Measurements from ENCODE around the gene DRAP1. TPM values are rescaled to one million over a fixed set of nuclear protein-coding genes. Genes with fewer than 3 reads are reported as not detected.

The DRAP1 gene
- total RNA-seq, 4 donors from 2014 or later: 96.7 to 146 (median 110) TPM

DNA sequence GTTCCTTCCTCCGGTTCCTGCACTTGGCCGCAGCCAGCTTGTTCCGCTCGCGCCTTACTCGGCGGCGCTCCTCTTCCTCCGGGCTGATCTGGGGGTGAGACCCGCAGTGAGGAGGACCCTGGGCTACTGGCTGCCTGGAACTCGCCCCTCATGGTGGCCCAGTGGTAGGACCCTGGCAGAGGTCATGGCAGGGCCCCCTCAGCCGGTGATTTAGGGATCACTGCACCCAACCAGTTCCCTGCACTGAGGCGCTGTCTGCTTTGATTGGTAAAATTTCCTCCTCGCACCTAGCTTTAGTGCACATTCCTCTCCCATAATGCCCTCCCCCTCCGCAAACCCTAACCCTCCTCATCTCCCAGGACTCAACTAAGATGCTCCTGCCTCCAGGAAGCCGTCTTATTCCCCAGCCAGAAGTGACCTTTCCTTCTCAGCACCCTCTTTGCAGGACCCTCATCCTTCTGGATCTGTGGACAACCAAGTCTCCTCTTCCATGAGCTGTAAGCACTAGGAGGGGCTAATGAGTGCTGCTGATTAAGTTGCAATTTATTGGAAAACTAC lies 25.1 kb upstream of the DRAP1 start:
- intact Hi-C loops (cut with DNase I; ENCODE audit: low total_unique reads) (no loop called here), in situ Hi-C loops (cut with MboI; ENCODE audit: low sequenced_read_pairs in 4 of 4) (no loop called here)
- Histone ChIP-seq H3K4me1 (peaks cover 31 to 38% of the 10 kb centered on the region in 2 donors), H3K9me3 (no peaks in the 10 kb centered on the region), H3K36me3 (no peaks in the 10 kb centered on the region), H3K27me3 (peaks cover 4 to 9% (median 8%) of the 10 kb centered on the region in 3 donors), H3K4me3 (peak overlapping the region in 2 of 4 donors; percentile 31 to 34), H3K27ac (peak overlapping the region; percentile 93 to 98 (median 96))
- no peak for ATAC-seq
- TF ChIP-seq CTCF (IDR thresholded peaks at IDR 0.05 in 4 of 5, conservative IDR thresholded peaks at IDR 0.05 in 1 of 5) (no peak), POLR2A (IDR thresholded peaks at IDR 0.05) (no peak)
- DNase-seq: no peak

- Histone ChIP-seq H3K27ac (no peak overlapping the region), H3K27me3 (peaks cover 12 to 21% (median 16%) of the 10 kb centered on the region in 3 donors), H3K4me3 (no peak overlapping the region), H3K4me1 (peaks cover 21 to 35% of the 10 kb centered on the region in 2 donors), H3K9me3 (no peaks in the 10 kb centered on the region), H3K36me3 (no peaks in the 10 kb centered on the region)
- in situ Hi-C loops (cut with MboI; ENCODE audit: low sequenced_read_pairs in 4 of 4): no loop called here
- no peak for ATAC-seq
- intact Hi-C loops (cut with DNase I; ENCODE audit: low total_unique reads): no loop called here
- TF ChIP-seq POLR2A (IDR thresholded peaks at IDR 0.05): no peak
- no peak for DNase-seq
Measured at GRCh38 chr11:65895482-65895981, 23.7 kb upstream of the DRAP1 start.

- Histone ChIP-seq H3K9me3 (no peaks in the 10 kb centered on the region), H3K27me3 (peaks cover 12 to 26% (median 16%) of the 10 kb centered on the region in 3 donors), H3K4me1 (peaks cover 19 to 36% of the 10 kb centered on the region in 2 donors), H3K36me3 (no peaks in the 10 kb centered on the region), H3K27ac (no peak overlapping the region), H3K4me3 (no peak overlapping the region)
- in situ Hi-C loops (cut with MboI; ENCODE audit: low sequenced_read_pairs in 4 of 4): no loop called here
- TF ChIP-seq CTCF (IDR thresholded peaks at IDR 0.05 in 4 of 5, conservative IDR thresholded peaks at IDR 0.05 in 1 of 5): no peak
- no peak for TF ChIP-seq POLR2A (IDR thresholded peaks at IDR 0.05)
- intact Hi-C loops (cut with DNase I; ENCODE audit: low total_unique reads): no loop called here
- no peak for DNase-seq
- ATAC-seq: no peak
Measured at GRCh38 chr11:65896034-65896999, 22.9 kb upstream of the DRAP1 start.

- no peak overlapping the region for H3K4me3 ChIP-seq
- peaks cover 11 to 29% of the 10 kb centered on the region in 2 donors for H3K4me1 ChIP-seq
- no peak overlapping the region for H3K27ac ChIP-seq
- H3K36me3 ChIP-seq: no peaks in the 10 kb centered on the region
- ATAC-seq: no peak
- DNase-seq: no peak
- H3K27me3 ChIP-seq: peaks cover 12 to 26% (median 16%) of the 10 kb centered on the region in 3 donors
- no peaks in the 10 kb centered on the region for H3K9me3 ChIP-seq
- intact Hi-C loops (cut with DNase I; ENCODE audit: low total_unique reads): no loop called here
- TF ChIP-seq CTCF (IDR thresholded peaks at IDR 0.05 in 4 of 5, conservative IDR thresholded peaks at IDR 0.05 in 1 of 5) (no peak), POLR2A (IDR thresholded peaks at IDR 0.05) (no peak)
- in situ Hi-C loops (cut with MboI; ENCODE audit: low sequenced_read_pairs in 4 of 4): no loop called here
Measured at GRCh38 chr11:65897020-65897471, 22.2 kb upstream of the DRAP1 start.
